Prostate gland (tissue), 2 donors: ENCODE data around the gene NPVF. TPM values are rescaled to one million over a fixed set of nuclear protein-coding genes. Genes with fewer than 3 reads are reported as not detected.

Experiments
- DNase-seq: peaks from one replicate; pipeline ENCODE4 v3.0.0-alpha.2; 2019; ENCODE audit warnings: low spot score
- H3K27ac ChIP-seq, 2 donors: fragments of 200-600 bp; sonication (generic); 2 replicates each; pipeline ENCODE4 v1.5.1; 2017 to 2019
- H3K27me3 ChIP-seq: fragments of 200-600 bp; sonication (generic); replicated peaks from 2 replicates; pipeline ENCODE4 v1.5.1; 2019; ENCODE audit not compliant: insufficient read depth
- H3K36me3 ChIP-seq, 2 donors: fragments of 200-600 bp; sonication (generic); 1 replicate in 1 of 2; 2 replicates in 1 of 2; pipeline versions ENCODE4 v1.5.1 to v1.8.1; 2017 to 2019
- H3K4me1 ChIP-seq: fragments of 200-600 bp; sonication (generic); replicated peaks from 2 replicates; pipeline ENCODE4 v1.5.1; 2019
- H3K4me3 ChIP-seq, 2 donors: fragments of 200-600 bp; sonication (generic); 2 replicates each; pipeline ENCODE4 v1.5.1; 2017 to 2019
- H3K9me3 ChIP-seq: fragments of 200-600 bp; sonication (generic); 2 replicates; pipeline ENCODE4 v1.5.1; 2017
- POLR2A ChIP-seq: fragments of 450-650 bp; IDR thresholded peaks from one replicate; pipeline ENCODE4 v1.6.1; 2016; ENCODE audit warnings: antibody characterized with exemption, mild to moderate bottlenecking
- POLR2AphosphoS5 ChIP-seq: sonication (generic); formaldehyde crosslinking; IDR thresholded peaks from one replicate; pipeline ENCODE4 v1.6.1; 2017; ENCODE audit warnings: antibody characterized with exemption
- WGBS: methylation state at CpG from one replicate; pipeline ENCODE4 v1.1.5; 2018; 5-methylcytosine and 5-hydroxymethylcytosine counted together
- intact Hi-C: fragments of 100-400 bp; cut with DNase I; formaldehyde crosslinking; loops from one replicate; pipeline ENCODE4 v1.14.2; 2022
- total RNA-seq, 2 donors: library from RNA; depleted of rRNA; stranded (reverse); fragments of >200 nt; gene quantifications; one replicate each; pipeline ENCODE4 v1.1.0, GENCODE V29; 2016
- TF ChIP-seq, protein P1 (sequence below), 4 experiments: fragments of 200-600 bp in 2 of 4; fragments of 450-650 bp in 2 of 4; sonication (generic) in 2 of 4; IDR thresholded peaks; 1 replicate in 3 of 4; 2 replicates in 1 of 4; pipeline ENCODE4 v1.5.1; 2016 to 2019; ENCODE audit warnings: antibody characterized with exemption in 4 of 4, mild to moderate bottlenecking in 2 of 4, moderate library complexity in 2 of 4

NPVF gene
- total RNA-seq: not detected

DNA sequence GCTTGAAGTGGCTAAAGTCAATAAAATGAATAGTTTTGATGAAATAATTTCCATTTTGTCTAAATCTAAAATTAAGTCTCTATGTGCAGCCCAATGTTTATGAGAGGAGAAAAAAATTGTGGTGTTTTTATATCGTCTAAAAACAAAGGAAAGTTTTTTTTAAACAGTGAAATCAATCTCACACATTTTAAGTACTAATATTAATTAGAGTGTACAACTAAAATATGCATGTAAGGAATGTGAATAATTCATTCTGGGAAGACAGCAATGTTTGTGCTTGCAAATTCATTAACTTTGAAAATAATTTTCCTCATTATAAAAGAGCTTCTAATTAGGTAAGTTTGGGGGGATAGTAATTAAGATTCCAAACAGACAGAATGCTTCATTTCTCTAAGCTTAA is at the start of gene NPVF:
TSS of gene NPVF (minus strand) at position 101 of the 400 bp plus-strand sequence. CDS start at position 54, 47 bp downstream.
- Histone ChIP-seq H3K36me3 (no peaks in the 10 kb centered on the region), H3K4me3 (no peak within 1 kb of the TSS), H3K27ac (no peak within 1 kb of the TSS), H3K4me1 (no peaks in the 10 kb centered on the region), H3K9me3 (no peaks in the 10 kb centered on the region), H3K27me3 (no peaks in the 10 kb centered on the region)
- intact Hi-C loops: no loop called here
- no peak for DNase-seq
- 72% methylated on average over 1 of the region's 1 CpG for WGBS
- TF ChIP-seq, protein P1, sequence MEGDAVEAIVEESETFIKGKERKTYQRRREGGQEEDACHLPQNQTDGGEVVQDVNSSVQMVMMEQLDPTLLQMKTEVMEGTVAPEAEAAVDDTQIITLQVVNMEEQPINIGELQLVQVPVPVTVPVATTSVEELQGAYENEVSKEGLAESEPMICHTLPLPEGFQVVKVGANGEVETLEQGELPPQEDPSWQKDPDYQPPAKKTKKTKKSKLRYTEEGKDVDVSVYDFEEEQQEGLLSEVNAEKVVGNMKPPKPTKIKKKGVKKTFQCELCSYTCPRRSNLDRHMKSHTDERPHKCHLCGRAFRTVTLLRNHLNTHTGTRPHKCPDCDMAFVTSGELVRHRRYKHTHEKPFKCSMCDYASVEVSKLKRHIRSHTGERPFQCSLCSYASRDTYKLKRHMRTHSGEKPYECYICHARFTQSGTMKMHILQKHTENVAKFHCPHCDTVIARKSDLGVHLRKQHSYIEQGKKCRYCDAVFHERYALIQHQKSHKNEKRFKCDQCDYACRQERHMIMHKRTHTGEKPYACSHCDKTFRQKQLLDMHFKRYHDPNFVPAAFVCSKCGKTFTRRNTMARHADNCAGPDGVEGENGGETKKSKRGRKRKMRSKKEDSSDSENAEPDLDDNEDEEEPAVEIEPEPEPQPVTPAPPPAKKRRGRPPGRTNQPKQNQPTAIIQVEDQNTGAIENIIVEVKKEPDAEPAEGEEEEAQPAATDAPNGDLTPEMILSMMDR (IDR thresholded peaks at IDR 0.05): no peak
- no peak for TF ChIP-seq POLR2AphosphoS5
- no peak for TF ChIP-seq POLR2A

DNA sequence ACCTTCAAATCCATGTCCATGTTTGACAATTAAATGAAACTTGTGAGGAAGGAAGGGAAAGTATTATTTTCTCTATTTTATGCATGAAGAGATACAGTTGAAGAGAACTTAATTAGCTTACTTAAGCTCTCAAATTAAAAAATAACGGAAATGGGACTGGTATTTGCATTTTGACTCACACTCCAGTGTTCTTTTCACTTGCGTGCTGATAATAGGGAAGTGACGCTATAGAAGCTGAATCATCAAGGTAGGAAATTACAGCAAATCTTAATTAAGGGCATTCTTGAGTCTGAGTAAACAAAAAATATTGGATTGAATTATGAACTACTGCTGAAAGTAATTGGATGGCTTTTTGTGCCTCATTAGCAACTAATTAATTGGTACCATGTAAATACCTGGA is 44.0 kb upstream of the NPVF start:
- H3K4me3 ChIP-seq: no peak overlapping the region
- H3K4me1 ChIP-seq: no peaks in the 10 kb centered on the region
- H3K27ac ChIP-seq: no peak overlapping the region
- H3K27me3 ChIP-seq: no peaks in the 10 kb centered on the region
- intact Hi-C loops: no loop called here
- DNase-seq: no peak
- WGBS: 93% methylated on average over 3 of the region's 3 CpGs
- no peaks in the 10 kb centered on the region for H3K9me3 ChIP-seq
- TF ChIP-seq POLR2AphosphoS5 (no peak), POLR2A (no peak)
- TF ChIP-seq, protein P1 (IDR thresholded peaks at IDR 0.05): no peak
- H3K36me3 ChIP-seq: no peaks in the 10 kb centered on the region

GRCh38 chr7:25263337-25263736 is 35.1 kb upstream of the NPVF start:
- H3K4me1 ChIP-seq: no peaks in the 10 kb centered on the region
- TF ChIP-seq, protein P1 (IDR thresholded peaks at IDR 0.05): no peak
- no peak for TF ChIP-seq POLR2A
- no peak for TF ChIP-seq POLR2AphosphoS5
- DNase-seq: no peak
- WGBS: 96% methylated on average over 5 of the region's 5 CpGs
- no peaks in the 10 kb centered on the region for H3K9me3 ChIP-seq
- H3K36me3 ChIP-seq: no peaks in the 10 kb centered on the region
- no peak overlapping the region for H3K27ac ChIP-seq
- no peak overlapping the region for H3K4me3 ChIP-seq
- intact Hi-C loops: no loop called here
- H3K27me3 ChIP-seq: no peaks in the 10 kb centered on the region

DNA sequence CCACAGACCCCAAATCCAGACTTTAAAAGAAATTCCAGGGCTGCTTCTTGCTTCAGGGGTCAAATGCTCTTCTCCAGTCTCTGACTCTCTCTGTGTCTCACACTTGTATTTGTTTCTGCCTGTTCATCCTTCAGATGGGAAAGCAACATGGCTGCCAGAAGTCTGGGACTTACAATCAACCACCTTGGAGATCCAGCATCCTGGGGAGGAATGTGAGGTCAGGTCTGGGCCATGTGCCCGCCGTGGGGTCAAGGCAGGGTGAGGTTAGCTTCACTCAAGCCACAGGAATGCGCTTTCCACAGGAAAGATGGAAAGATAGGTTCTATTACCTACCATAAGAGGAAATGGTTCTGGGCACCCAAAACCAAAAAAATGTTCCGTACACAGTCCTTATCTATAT is 34.3 kb upstream of the NPVF start:
- H3K27ac ChIP-seq: no peak overlapping the region
- intact Hi-C loops: no loop called here
- H3K36me3 ChIP-seq: no peaks in the 10 kb centered on the region
- H3K9me3 ChIP-seq: no peaks in the 10 kb centered on the region
- no peak overlapping the region for H3K4me3 ChIP-seq
- H3K27me3 ChIP-seq: no peaks in the 10 kb centered on the region
- no peak for DNase-seq
- H3K4me1 ChIP-seq: no peaks in the 10 kb centered on the region
- TF ChIP-seq POLR2AphosphoS5 (no peak), POLR2A (no peak)
- TF ChIP-seq, protein P1 (IDR thresholded peaks at IDR 0.05): no peak
- 63% methylated on average over 4 of the region's 4 CpGs for WGBS

DNA sequence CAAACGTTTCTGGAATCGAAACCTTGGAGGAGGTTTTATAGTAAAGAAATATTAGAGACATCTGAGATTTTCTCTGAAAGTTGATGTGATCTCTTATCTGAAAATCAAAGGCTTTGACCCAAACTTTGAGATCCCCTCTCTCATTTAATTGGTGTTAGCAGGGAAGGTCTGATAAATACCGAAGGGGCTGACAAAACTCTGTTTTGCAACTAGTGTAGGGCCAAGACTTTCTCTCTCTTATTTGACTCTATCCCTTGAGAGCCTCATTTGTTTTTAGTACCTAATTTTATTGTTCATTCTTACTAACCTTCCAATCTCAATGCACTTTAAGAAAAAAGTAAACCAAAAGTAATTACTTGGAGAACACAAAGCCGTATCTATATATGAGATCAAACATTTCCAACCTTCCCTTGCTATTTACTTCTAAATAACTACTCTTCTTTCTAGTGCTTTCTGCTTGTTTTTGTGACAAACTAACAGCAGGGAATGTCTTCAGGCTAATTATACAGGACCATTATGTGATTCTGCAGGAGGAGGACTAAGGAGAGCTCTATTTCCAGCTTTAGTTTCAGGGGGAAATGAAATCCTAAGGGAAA is 33.4 kb upstream of the NPVF start:
- Histone ChIP-seq H3K9me3 (no peaks in the 10 kb centered on the region), H3K4me1 (no peaks in the 10 kb centered on the region), H3K27me3 (no peaks in the 10 kb centered on the region), H3K27ac (peak overlapping the region in 1 of 2 donors; percentile 7), H3K4me3 (no peak overlapping the region), H3K36me3 (no peaks in the 10 kb centered on the region)
- DNase-seq: no peak
- WGBS: 30% methylated on average over 4 of the region's 4 CpGs
- TF ChIP-seq, protein P1 (IDR thresholded peaks at IDR 0.05): no peak
- TF ChIP-seq POLR2A (no peak), POLR2AphosphoS5 (no peak)
- intact Hi-C loops: no loop called here
